Activated CD4-positive, alpha-beta memory T cell treated with anti-CD3 and anti-CD28 coated beads for 36 hours (primary cell): Measurements from ENCODE around the gene SST. TPM values are rescaled to one million over a fixed set of nuclear protein-coding genes. Genes with fewer than 3 reads are reported as not detected.

ENCODE experiments used
- CTCF ChIA-PET: fragments of 350-600 bp; sonication (Branson Sonifier 250); formaldehyde crosslinking; loops from one replicate; lab custom pipeline; 2021; ENCODE audit warnings: antibody characterized with exemption, inconsistent platforms; lab: Charles Lee
- POLR2A ChIA-PET: fragments of 350-600 bp; sonication (Branson Sonifier 250); formaldehyde crosslinking; loops from one replicate; lab custom pipeline; 2021; ENCODE audit warnings: antibody characterized with exemption; lab: Charles Lee
- DNase-seq: peaks from one replicate; pipeline ENCODE4 v3.0.0-alpha.2; 2020
- H3K27ac Mint-ChIP-seq: one replicate; pipeline ENCODE4 v1.8.0; 2021; ENCODE audit warnings: mixed read lengths
- H3K27me3 Mint-ChIP-seq: one replicate; pipeline ENCODE4 v1.8.0; 2021; ENCODE audit warnings: mixed read lengths
- H3K36me3 Mint-ChIP-seq: one replicate; pipeline ENCODE4 v1.8.0; 2021; ENCODE audit warnings: mixed read lengths
- H3K4me1 Mint-ChIP-seq: one replicate; pipeline ENCODE4 v1.8.0; 2021; ENCODE audit warnings: low read depth, mixed read lengths
- H3K4me3 Mint-ChIP-seq: one replicate; pipeline ENCODE4 v1.8.0; 2021; ENCODE audit warnings: mild to moderate bottlenecking, mixed read lengths
- H3K9me3 Mint-ChIP-seq: one replicate; pipeline ENCODE4 v1.8.0; 2021; ENCODE audit warnings: mixed read lengths
- intact Hi-C: fragments of 100-400 bp; cut with micrococcal nuclease; formaldehyde crosslinking; loops from one replicate; pipeline ENCODE4 v1.15.1; 2023
- total RNA-seq, 2 experiments: library from RNA; stranded (reverse); gene quantifications; one replicate each; pipeline ENCODE4 v1.2.3, GENCODE V29; 2021

SST gene
- total RNA-seq, 2 experiments from 2014 or later, result not detected

GRCh38 chr3:187700249-187700648, 30.1 kb upstream of the SST start:
- intact Hi-C loops, result no loop called here
- no peak overlapping the region for H3K4me3 Mint-ChIP-seq

DNA sequence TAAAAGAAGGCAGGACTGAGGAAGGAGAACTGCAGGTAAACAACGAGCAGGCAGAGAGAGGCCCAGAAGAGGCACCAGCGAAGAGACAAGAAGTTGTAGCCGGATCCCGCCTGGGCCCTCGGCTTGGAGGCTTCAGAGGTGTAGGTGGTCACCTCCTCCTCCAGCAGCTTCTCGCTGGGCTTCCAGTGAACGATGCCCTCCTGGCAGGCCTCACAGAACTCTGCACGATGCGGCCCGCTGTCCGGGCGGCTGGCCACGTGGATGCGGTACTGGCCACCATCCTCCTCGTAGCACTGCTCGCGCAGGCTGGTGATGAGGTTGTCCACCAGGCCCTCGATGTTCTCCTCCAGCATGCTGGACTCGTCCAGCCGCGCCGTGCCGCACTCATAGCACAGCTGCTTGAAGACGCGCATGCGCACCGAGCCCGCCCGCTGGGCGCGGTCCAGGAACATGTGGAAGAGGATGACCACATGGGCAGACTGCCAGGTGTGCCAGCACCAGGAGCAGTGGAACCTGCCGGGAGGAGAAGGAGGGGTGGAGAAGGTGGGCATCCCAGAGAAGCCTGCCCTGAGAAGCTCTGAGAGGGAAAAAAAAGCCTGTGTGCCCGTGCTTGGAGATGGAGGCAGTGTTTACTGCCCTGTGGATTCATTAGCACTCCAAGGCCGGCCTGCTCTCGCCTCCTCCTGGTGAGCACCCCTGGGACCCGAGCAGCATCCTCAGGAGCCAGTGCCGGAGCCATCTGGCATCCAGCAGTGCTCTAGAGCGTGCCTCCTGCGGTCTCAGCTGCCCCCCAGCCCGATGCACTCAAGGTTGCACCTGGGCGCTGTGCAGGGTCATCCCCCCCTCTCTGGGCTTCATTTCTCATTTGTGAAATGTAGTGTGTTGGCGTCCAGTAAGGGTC, 28.6 kb upstream of the SST start:
- no peaks in the 10 kb centered on the region for H3K36me3 Mint-ChIP-seq
- CTCF ChIA-PET, result no interaction called here

More at GRCh38 chr3:187700249-187700648, 30.1 kb upstream of the SST start:
- H3K27ac Mint-ChIP-seq, result no peak overlapping the region
- H3K36me3 Mint-ChIP-seq, result no peaks in the 10 kb centered on the region
- DNase-seq, result no peak
- ChIA-PET POLR2A (no interaction called here), CTCF (interaction anchor here (1.1 to 7.1 kb wide), 4 partner anchors 15 to 382 kb away, joined by 3 to 40 read pairs (median 12); no protein-coding TSS in a partner anchor)
- H3K9me3 Mint-ChIP-seq, result no peaks in the 10 kb centered on the region
- H3K4me1 Mint-ChIP-seq, result no peaks in the 10 kb centered on the region
- H3K27me3 Mint-ChIP-seq, result peaks cover 8% of the 10 kb centered on the region

DNA sequence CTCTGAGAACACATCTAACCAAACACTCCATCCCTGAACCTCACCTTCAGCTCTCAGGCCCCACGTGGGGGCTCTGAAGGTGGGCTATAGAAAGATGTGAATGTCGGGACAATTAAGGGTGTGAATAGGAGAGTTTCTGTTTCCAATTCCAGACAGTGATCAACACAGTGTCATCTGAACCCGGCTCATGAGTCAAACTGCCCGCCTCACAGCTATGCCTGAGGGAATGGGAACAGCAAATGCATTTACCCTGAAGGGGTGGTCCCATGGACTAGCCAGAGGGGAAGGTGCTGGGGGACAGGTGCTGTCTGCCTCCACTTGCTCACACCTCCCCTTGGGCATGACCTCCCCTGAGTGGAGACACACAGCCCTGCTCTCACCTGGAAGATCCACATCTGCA, 25.8 kb upstream of the SST start:
- intact Hi-C loops, result no loop called here
- no peaks in the 10 kb centered on the region for H3K4me1 Mint-ChIP-seq
- H3K9me3 Mint-ChIP-seq, result no peaks in the 10 kb centered on the region
- peaks cover 24% of the 10 kb centered on the region for H3K27me3 Mint-ChIP-seq
- ChIA-PET CTCF (interaction anchor here (1.5 to 2.6 kb wide), 2 partner anchors 12 to 17 kb away, joined by 3 to 11 read pairs; no protein-coding TSS in a partner anchor), POLR2A (no interaction called here)
- no peaks in the 10 kb centered on the region for H3K36me3 Mint-ChIP-seq
- H3K27ac Mint-ChIP-seq, result no peak overlapping the region
- no peak overlapping the region for H3K4me3 Mint-ChIP-seq
- DNase-seq, result no peak

More for the DNA sequence above, 28.6 kb upstream of the SST start:
- POLR2A ChIA-PET, result no interaction called here
- intact Hi-C loops, result no loop called here
- H3K27me3 Mint-ChIP-seq, result peaks cover 15% of the 10 kb centered on the region
- DNase-seq, result no peak
- H3K9me3 Mint-ChIP-seq, result no peaks in the 10 kb centered on the region
- H3K4me3 Mint-ChIP-seq, result no peak overlapping the region
- H3K4me1 Mint-ChIP-seq, result no peaks in the 10 kb centered on the region
- no peak overlapping the region for H3K27ac Mint-ChIP-seq

DNA sequence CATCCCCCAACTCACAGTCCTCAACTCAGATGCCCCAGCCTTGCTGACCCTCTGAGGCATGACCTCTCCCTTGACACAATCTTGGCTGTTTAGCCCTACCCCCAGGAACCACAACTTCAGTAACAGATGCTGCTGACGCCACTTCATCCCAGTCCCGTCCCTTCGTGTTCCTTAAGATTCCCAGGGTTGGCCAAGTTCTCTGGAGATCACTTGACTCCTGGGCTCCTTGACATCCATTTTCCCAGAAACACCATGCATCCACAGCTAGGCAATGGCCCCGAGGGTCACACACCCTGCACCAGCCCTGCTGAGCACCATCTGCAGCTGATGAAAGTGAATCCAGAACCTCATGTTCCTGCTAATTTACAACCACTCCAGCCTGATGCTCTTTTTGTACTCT, 25.3 kb upstream of the SST start:
- H3K4me1 Mint-ChIP-seq, result no peaks in the 10 kb centered on the region
- intact Hi-C loops, result no loop called here
- no peak overlapping the region for H3K27ac Mint-ChIP-seq
- peaks cover 29% of the 10 kb centered on the region for H3K27me3 Mint-ChIP-seq
- POLR2A ChIA-PET, result no interaction called here
- no peaks in the 10 kb centered on the region for H3K9me3 Mint-ChIP-seq
- CTCF ChIA-PET, result interaction anchor here (1.5 to 2.6 kb wide), 2 partner anchors 11 to 16 kb away, joined by 3 to 11 read pairs; no protein-coding TSS in a partner anchor
- H3K4me3 Mint-ChIP-seq, result no peak overlapping the region
- no peaks in the 10 kb centered on the region for H3K36me3 Mint-ChIP-seq
- DNase-seq, result no peak

- Mint-ChIP-seq H3K4me3 (no peak overlapping the region), H3K27me3 (peaks cover 31% of the 10 kb centered on the region), H3K4me1 (no peaks in the 10 kb centered on the region), H3K36me3 (no peaks in the 10 kb centered on the region), H3K27ac (no peak overlapping the region), H3K9me3 (no peaks in the 10 kb centered on the region)
- CTCF ChIA-PET, result interaction anchor here (1.8 to 2.6 kb wide), 2 partner anchors 16 to 79 kb away, joined by 4 to 11 read pairs; no protein-coding TSS in a partner anchor
- POLR2A ChIA-PET, result no interaction called here
- intact Hi-C loops, result no loop called here
- DNase-seq, result no peak
Observed at GRCh38 chr3:187694801-187695200, 24.6 kb upstream of the SST start.

GRCh38 chr3:187693431-187693830, 23.2 kb upstream of the SST start:
- POLR2A ChIA-PET, result no interaction called here
- no peak for DNase-seq
- Mint-ChIP-seq H3K4me1 (no peaks in the 10 kb centered on the region), H3K27me3 (peaks cover 35% of the 10 kb centered on the region), H3K4me3 (no peak overlapping the region), H3K27ac (no peak overlapping the region), H3K9me3 (no peaks in the 10 kb centered on the region), H3K36me3 (no peaks in the 10 kb centered on the region)
- intact Hi-C loops, result no loop called here
- CTCF ChIA-PET, result interaction anchor here (0.7 to 2.4 kb wide), 3 partner anchors 14 to 374 kb away, joined by 3 to 11 read pairs (median 4); no protein-coding TSS in a partner anchor

GRCh38 chr3:187689984-187690383, 19.8 kb upstream of the SST start:
- ChIA-PET POLR2A (no interaction called here), CTCF (interaction anchor here (2.2 kb wide), 1 partner anchor 11 kb away, joined by 6 read pairs; no protein-coding TSS in a partner anchor)
- intact Hi-C loops, result no loop called here
- no peak overlapping the region for H3K27ac Mint-ChIP-seq
- DNase-seq, result no peak
- H3K9me3 Mint-ChIP-seq, result peaks cover 16% of the 10 kb centered on the region
- no peaks in the 10 kb centered on the region for H3K4me1 Mint-ChIP-seq
- H3K27me3 Mint-ChIP-seq, result peaks cover 43% of the 10 kb centered on the region
- H3K36me3 Mint-ChIP-seq, result peaks cover 2% of the 10 kb centered on the region
- H3K4me3 Mint-ChIP-seq, result no peak overlapping the region

DNA sequence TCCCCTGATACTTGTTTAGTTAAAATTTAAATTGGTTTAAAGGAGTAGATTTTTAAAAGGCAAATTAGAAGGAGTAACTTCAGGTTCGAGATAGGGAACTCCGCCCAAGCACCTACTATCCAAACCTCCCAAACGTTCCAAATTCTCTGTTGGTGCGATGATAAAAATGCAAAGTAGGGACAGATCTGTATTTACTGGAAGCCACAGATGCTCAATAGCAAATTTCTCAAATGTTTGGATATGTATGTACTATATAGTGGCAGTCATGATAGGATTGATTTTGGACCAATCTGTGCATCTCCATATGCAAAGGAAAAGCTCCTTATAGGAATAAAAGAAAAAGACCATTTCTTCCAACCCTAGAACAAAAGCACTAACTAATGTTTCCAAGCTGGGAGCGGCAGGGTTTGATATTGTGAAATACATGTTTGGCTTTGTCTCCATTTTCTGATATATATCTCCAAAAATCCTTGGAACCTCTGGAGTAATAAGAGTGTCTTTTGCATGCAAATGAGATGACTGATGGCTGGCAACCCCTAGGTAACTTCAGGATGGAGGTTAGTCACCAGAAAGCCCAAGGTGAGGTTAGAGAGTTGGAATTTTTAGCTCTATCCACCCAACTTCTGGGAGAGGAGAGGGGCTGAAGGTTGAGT, 16.6 kb upstream of the SST start:
- H3K27me3 Mint-ChIP-seq, result peaks cover 45% of the 10 kb centered on the region
- POLR2A ChIA-PET, result no interaction called here

GRCh38 chr3:187685948-187686347, 15.8 kb upstream of the SST start:
- H3K4me1 Mint-ChIP-seq, result peaks cover 3% of the 10 kb centered on the region
- intact Hi-C loops, result loop anchor here (2.0 kb wide), 1 partner anchor 21 kb away; no protein-coding TSS in a partner anchor
- CTCF ChIA-PET, result interaction anchor here (11.1 kb wide), 1 partner anchor 366 kb away, joined by 515 read pairs; no protein-coding TSS in a partner anchor

More for the DNA sequence above, 16.6 kb upstream of the SST start:
- CTCF ChIA-PET, result interaction anchor here (1.8 kb wide), 1 partner anchor 368 kb away, joined by 14 read pairs; no protein-coding TSS in a partner anchor
- no peak overlapping the region for H3K4me3 Mint-ChIP-seq
- DNase-seq, result no peak
- H3K36me3 Mint-ChIP-seq, result peaks cover 2% of the 10 kb centered on the region
- intact Hi-C loops, result no loop called here
- peaks cover 3% of the 10 kb centered on the region for H3K4me1 Mint-ChIP-seq
- peaks cover 19% of the 10 kb centered on the region for H3K9me3 Mint-ChIP-seq
- no peak overlapping the region for H3K27ac Mint-ChIP-seq

DNA sequence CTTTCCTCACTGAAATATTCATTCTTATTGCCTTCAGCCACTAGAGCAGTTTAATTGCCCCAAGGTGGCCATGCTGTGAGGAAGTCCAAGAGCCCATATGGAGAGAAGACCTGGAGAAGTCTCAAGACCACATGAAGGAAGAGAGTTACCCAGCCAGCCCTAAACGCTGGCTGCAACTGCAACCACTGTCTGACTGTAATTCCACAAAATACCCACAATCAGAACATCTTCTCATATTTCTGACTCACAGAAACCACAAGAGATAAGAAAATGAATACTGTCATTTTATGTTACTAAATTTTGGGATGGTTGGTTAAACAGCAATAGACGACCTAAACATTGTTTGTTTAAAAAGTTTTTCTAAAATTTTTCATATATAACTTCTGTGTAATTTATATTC, 14.7 kb upstream of the SST start:
- Mint-ChIP-seq H3K9me3 (peaks cover 19% of the 10 kb centered on the region), H3K27ac (no peak overlapping the region), H3K4me3 (no peak overlapping the region), H3K36me3 (peaks cover 2% of the 10 kb centered on the region), H3K27me3 (peaks cover 39% of the 10 kb centered on the region), H3K4me1 (peaks cover 3% of the 10 kb centered on the region)
- peak; percentile 18 for DNase-seq
- POLR2A ChIA-PET, result no interaction called here
- CTCF ChIA-PET, result interaction anchor here (1.0 to 11.1 kb wide), 4 partner anchors 11 to 365 kb away, joined by 3 to 515 read pairs (median 95); no protein-coding TSS in a partner anchor
- intact Hi-C loops, result loop anchor here (2.0 kb wide), 1 partner anchor 20 kb away; no protein-coding TSS in a partner anchor

More at GRCh38 chr3:187685948-187686347, 15.8 kb upstream of the SST start:
- H3K9me3 Mint-ChIP-seq, result peaks cover 19% of the 10 kb centered on the region
- POLR2A ChIA-PET, result no interaction called here
- DNase-seq, result no peak
- H3K27ac Mint-ChIP-seq, result no peak overlapping the region
- H3K27me3 Mint-ChIP-seq, result peaks cover 40% of the 10 kb centered on the region
- H3K36me3 Mint-ChIP-seq, result peaks cover 2% of the 10 kb centered on the region
- H3K4me3 Mint-ChIP-seq, result no peak overlapping the region

- H3K27ac Mint-ChIP-seq, result no peak overlapping the region
- intact Hi-C loops, result loop anchor here (2.0 kb wide), 1 partner anchor 20 kb away; no protein-coding TSS in a partner anchor
- CTCF ChIA-PET, result interaction anchor here (1.0 to 11.1 kb wide), 4 partner anchors 12 to 365 kb away, joined by 3 to 515 read pairs (median 95); no protein-coding TSS in a partner anchor
- peaks cover 19% of the 10 kb centered on the region for H3K9me3 Mint-ChIP-seq
- H3K4me3 Mint-ChIP-seq, result no peak overlapping the region
- no peak for DNase-seq
- H3K4me1 Mint-ChIP-seq, result peaks cover 3% of the 10 kb centered on the region
- H3K27me3 Mint-ChIP-seq, result peaks cover 41% of the 10 kb centered on the region
- POLR2A ChIA-PET, result no interaction called here
- H3K36me3 Mint-ChIP-seq, result peaks cover 2% of the 10 kb centered on the region
Observed at GRCh38 chr3:187684444-187684843, 14.2 kb upstream of the SST start.
